ENCODE measurements around the gene PANK2.
"Not testable (repeated sequence)": the region's sequence is repeated elsewhere in the genome, so short reads cannot be mapped to it uniquely, and the experiment has no call there.

The PANK2 gene

DNA sequence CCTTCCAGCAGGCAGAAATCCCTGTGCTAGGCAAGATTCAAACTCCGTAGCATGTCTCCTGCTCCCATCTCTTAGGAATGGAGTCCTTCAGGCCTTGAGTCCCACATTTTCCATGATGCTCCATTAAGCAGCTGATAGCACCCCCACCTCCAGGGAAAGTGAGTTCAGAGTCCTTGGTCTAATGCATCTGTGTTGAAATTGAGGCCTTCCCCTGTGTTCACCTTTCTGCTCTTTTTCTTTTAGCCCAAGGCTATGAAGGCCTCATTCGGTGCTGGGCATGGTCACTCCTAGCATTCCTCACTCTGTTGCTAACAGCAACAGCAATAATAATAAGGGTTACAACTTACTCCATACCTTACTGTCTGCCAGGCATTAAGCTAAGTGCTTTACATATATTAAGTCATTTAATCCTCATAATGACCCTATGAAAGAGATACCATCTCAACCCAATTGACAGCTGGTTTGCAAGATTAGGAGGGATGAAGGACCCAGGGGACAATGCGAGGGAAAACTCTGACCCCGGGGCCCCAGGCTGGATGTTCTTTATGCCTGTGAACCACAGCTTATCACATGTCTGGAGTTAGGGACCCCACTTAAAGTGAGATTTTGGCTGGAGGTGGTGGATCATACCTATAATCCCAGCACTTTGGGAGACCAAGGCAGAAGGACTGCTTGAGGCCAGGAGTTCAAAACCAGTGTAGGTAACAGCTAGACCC lies 17.5 kb upstream of the PANK2 start:
- no peak for DNase-seq (ENCODE audit: low spot score)

DNA sequence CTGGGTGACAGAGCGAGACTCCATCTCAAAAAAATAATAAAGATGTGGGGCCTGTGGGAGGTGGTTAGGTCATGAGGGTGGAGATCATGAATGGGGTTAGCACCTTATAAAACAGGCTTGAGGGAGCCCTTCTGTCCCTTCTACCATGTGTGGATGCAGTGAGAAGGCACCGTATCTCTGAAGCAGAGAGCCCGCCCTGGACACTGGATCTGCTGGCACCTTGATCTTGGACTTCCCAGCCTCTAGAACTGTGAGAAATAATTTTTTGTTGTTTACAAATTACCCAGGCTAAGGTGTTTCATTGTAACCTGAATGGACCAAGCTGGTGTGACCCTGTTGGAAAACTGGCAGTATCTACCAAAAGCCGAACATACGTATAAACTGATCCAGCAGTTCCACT lies 15.7 kb upstream of the PANK2 start:
- no peak for DNase-seq (ENCODE audit: low spot score)

DNA sequence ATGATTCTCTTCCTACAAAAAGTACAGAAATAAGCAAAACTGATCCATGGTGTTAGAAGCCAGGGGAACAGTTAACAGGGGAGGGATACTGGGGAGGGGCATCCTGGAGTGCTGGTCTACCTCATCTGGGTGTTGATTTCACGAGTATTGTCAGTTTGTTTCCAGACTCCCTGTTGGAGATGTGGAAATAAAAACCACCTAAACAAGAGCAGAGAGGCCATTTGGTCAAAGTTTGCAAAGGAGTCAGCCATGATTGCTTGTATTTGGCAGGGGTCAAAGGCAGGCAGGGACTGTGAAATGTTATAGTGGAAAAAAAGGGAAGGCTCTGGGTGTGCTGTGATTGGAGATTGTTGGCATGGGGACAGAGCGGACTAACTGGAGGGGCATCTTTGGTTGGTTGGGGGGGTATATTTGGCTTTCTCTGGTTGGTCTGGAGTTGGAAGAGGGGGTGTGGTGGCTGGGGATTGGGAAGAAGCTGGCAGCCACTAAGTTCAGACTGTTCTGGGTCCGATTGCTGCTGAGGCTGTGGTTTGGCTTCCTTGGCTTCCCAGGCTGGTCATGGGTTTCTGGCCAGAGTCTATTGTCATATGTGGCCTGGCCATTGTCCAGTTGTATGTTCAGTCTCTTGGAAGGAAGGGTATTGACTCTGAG lies 14.9 kb upstream of the PANK2 start:
- no peak for DNase-seq (ENCODE audit: low spot score)

DNA sequence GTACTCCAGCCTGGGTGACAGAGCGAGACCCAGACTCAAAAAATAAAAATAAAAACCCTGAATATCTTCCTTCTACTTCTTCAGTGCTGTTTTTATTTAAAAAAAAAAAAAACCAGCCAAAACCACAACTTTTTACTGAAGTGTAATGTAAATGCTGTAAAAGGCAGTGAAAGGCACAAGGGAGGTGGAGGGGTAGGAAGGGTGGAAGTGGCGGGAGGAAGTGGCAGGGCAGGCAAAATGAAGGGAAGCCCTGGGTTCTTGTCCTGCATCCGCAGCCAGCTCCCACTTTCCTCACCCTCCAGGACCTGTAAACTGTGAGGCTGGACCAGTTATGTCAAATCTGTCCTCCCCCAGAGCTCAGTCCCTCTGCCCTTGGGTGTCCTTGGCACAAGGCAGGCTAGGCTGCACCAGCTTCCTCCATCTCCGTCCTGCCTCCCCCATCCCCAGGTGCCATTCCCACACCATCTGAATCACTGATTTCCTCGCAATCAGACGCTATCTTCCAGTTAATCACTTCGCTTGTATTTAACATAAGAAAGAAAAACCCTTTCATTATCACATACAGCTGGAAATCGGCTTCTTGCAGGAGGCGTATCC lies 13.7 kb upstream of the PANK2 start:
- DNase-seq (ENCODE audit: low spot score), result no peak

DNA sequence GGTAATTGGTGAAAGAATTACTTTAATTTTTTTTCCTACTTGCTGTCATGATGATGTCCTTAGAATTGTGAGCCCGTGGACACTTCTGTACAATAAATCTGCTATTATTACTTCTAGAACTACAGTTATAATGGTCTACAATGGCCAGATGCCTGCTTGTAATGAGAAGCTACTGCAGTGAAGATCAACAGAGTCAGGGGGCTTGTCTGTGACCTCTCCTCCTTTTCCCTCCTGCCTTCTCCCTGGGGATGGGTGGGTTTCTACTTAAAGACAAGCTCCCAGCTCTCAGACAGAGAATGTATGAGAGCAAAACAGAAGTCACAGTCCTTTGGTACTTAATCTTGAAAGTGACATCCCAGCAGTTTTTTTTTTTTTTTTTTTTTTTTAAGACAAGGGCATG lies 13.2 kb upstream of the PANK2 start:
- no peak for DNase-seq (ENCODE audit: low spot score)

DNA sequence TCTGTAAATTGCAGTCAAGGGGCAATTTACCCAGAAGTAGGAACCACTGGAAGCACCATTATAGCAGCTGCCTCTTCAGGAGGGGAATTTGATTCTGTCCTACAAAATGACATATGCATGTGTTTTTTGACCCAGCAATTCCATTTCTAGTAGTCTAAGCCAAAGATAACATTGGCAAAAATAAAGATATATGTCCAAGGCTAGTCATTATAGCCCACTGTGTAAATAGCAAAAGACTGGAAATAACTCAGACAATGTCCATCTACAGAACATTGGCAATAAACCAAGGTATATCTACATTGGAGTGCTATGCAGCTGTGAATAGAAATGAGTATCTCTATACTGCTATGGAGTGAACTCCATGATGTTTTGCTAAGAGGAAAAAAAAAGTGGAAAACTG lies 12.5 kb upstream of the PANK2 start:
- no peak for DNase-seq (ENCODE audit: low spot score)

DNA sequence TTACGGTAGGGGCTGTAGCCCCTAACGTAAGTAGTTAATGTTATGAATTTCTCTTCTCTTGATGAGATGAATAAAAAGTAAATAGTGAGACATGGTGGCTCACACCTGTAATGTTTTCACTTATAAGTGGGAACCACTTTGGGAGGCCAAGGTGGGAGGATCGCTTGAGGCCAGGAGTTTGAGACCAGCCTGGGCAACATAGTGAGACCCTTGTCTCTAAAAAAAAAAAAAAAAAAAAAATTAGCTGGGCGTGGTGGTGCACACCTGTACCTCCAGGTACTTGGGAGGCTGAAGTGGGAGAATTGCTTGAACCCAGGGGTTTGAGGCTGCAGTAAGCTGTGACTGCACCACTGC lies 10.3 kb upstream of the PANK2 start:
- not testable (repeated sequence) for DNase-seq (ENCODE audit: low spot score)

DNA sequence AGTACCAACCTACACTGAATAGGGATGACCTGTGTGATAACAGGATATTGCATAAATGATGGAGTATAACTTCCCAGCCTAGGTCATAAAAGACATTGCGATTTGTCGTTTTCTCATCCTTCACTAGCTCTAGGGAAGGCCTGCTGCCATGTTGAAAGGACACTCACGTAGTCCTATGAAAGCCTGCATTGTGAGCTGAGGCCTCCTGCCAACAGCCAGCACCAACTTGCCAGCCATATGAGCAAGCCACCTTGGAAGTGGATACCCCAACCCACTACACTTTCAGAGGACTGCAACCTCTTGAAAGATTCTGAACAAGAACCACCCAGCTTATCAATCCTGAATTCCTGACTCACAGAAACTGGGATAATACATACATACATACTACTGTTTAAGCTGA lies 3.5 kb upstream of the PANK2 start:
- no peak for DNase-seq (ENCODE audit: low spot score)

DNA sequence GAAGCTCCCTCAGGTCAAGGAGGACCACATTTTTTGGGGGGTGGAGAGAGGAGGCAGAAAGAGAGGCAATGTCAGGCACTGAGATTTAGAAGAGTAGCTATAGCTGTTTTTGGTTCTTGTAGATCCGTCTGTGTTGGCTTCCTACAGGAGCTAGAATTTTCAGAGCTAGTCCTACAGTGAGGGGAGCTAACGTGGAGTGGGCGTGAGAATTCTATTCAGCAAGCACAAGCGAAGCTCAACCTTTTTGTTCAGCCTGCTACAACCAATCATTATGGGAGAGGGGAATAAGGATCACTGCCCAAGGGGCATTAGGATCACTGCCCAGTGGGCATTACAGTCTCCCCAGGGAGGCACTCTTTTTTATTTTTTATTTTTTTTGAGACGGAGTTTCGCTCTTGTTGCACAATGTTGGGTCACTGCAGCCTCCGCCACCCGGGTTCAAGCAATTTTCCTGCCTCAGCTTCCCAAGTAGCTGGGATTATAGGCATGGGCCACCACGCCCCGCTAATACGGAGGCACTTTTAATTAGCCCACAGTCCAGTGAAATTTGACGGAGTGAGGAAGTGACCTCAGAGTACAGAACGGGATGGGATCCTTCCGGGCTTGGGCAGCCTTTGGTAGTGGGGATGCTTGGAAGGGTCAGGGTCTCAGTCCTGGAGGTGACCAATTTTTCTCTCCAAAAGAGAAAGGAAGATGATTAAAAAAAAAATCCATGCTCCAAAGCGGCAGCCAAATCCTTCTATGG lies 1.1 kb upstream of the PANK2 start:
- peak; percentile 58 for DNase-seq (ENCODE audit: low spot score)

DNA sequence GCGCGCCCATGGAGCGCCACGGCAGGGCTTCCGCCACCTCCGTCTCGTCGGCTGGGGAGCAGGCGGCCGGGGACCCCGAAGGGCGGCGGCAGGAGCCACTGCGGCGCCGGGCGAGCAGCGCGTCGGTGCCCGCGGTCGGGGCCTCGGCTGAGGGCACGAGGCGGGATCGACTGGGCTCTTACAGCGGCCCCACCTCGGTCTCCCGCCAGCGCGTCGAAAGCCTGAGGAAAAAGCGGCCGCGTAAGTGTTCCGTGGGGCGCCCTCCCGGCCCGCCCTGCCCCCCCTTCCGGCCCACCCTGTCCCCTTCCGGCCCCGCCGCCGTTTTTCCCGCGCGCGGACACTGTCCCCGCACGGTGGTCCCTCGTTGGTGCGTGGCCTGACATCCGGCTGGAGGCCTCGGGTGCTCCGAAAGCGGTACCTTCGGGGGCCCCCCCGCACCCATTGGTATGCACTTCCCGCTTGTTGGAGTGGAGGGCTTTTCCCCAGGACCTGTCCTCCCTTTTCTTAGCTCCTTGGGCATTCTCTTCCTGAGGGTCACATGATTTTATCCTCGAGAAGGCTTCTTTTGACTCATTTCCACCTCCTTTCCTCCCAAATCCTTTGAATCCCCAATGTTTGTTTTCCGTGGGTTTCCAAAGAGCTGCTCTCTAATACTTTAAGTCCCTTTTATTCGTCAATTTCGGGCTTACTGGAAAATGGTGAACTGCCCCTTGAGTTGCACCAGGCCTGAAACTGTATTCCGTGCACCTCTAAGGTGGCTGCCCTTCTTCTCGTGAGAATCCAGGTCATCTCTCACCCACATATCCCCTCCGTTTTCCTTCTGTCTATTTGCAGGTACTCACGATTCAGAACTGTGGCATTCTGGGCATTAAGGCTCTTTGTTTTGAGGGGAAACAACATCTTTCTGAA lies 556 bp downstream of the PANK2 start:
- DNase-seq (ENCODE audit: low spot score), result no peak

DNA sequence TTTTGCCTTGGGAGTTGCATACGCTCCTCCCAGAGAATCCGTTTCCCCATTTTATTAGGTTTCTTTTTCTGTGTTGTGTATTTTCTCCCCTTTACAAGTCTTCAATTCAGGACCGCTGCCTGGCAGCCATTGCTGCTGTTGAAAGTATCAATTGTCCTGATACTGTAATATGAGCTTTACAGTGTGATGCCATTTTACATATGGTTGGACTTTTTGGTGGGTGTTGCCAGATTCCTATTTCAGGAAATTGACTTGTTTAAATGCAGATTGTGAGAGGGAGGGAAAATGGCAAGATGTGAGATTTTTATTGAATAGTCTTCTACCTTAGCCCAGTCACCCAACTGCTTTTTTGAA lies 1.2 kb downstream of the PANK2 start:
- no peak for DNase-seq (ENCODE audit: low spot score)

DNA sequence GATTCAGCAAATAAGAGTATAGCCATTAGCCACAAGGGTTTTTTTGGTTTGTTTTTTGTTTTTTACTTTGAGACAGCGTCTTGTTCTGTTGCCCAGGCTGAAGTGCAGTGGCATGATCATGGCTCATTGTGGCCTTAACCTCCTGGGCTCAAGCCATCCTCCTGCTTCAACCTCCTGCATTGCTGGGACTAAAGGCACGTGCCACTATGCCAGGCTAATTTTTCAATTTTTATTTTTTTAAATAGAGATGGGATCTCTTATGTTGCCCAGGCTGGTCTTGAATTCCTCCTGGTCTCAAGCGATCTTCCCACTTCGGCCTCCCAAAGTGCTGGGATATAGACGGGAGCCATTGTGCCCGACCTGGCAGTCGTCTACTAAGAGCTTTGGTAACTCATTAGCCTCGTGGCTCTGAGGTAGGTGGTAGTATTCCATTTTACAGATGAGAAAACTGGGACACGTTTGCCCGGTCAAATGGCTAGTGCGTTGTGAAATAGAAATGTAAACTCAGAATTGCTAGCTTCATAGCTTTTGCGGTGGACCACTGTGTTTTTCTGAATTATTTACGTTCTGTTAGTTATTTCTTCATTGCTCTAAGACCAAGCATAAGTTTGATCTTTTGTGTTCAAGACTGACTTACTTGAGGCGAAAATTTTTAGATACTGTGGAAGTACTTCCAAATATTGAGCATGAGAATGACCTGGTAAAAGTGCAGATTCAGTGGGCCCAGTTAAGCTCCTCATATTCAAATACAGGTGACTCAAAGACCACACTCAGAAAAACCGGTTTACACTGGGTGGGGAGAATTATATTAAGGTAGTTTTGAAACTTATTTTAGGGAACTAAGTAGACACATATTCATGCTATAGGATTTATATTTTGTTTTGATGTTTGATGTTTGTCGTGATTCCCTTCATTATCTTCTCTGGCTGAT lies 2.1 kb downstream of the PANK2 start:
- DNase-seq (ENCODE audit: low spot score), result no peak

DNA sequence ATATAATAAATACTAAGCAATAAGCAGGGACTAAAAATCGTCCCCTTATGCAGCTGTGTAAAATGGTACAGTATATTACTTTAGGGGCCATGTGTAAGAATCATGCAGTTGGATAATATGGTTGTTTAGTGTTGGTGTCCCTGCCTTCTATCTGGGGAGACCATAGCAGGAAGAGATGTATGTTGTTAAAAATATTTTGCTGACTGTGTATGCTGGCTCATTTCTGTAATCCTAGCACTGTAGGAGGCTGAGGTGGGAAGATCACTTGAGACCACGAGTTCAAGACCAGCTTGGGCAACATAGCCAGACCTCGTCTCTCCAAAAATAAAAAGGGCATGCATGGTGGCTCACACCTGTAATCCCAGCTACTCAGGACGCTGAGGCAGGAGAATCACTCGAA lies 5.6 kb downstream of the PANK2 start:
- no peak for DNase-seq (ENCODE audit: low spot score)

DNA sequence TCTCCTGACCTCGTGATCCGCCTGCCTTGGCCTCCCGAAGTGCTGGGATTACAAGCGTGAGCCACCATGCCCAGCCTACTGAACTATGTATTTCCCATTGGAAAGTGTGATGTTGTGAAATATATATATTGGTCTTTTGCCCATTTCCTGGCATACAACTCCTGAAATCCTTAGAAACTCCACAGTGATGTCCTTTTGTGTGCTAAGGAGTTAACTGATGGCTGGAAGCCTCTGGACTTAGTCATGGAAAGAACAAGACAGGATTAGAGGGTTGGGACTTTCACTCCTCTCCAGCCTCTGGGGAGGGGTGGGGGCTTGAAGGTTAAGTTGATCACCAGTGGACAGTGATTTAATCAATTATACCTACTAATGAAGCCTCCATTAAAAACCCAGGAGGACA lies 7.1 kb downstream of the PANK2 start:
- no peak for DNase-seq (ENCODE audit: low spot score)

DNA sequence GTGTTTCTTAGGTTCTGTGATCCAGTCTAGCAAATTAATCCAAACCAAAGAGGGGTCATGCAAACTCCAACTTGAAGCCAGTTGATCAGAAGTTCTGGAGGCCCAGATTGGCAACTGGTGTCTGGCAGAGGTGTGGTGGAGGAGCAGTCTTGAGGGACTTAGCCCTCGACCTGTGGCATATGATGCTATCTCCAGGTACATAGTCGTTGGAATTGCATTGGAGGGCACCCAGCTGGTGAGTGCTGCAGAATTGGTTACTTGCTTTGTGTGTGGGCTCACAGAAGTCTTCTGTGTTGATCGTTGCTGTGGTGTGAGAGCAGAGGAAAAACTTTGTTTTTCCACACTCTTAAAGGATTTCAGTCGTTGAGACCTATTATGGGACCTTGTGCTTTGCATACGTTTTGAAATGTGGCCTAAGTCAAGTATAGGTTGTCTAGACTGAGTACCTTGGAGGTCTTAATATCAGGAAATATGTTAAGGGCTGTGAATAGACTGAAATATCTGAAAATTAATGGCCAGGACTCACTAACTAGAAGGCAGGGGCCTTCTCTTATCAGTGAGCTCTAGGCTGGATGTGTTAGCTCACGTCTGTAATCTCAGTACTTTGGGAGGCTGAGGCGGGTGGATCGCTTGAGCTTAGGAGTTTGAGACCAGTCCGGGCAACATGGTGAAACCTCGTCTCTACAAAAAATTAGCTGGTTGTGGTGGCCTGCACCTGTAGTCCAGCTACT lies 7.8 kb downstream of the PANK2 start:
- DNase-seq (ENCODE audit: low spot score), result no peak

DNA sequence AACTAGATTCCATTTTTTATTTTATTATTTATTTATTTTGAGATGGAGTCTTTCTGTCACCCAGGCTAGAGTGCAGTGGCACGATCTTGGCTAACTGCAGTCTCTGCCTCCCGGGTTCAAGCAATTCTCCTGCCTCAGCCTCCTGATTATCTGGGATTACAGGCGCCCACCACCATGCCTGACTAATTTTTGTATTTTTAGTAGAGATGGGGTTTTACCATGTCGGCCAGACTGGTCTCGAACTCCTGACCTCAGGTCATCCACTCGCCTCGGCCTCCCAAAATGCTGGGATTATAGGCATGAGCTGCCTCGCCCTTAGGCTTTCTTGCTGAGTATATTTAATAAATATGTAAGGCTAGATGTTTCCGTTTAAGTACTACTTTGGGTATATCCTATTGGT lies 9.0 kb downstream of the PANK2 start:
- not testable (repeated sequence) for DNase-seq (ENCODE audit: low spot score)

DNA sequence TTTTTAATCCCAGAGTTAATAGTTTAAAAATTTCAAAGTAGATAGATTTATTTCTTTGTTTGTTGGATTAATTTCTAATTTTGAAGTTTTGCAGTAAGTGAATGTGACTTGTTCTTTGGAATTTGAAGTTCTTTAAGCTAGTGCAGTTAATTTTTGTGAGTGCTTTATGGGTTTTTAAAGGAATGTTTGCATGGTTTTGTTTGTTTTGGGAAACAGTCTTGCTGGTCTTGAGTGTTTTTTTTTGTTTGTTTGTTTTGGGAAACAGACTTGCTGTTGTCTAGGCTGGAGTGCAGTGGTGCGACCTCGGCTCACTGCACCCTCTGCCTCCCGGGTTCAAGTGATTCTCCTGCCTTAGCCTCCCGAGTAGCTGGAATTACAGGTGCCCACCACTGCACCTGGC lies 9.5 kb downstream of the PANK2 start:
- DNase-seq (ENCODE audit: low spot score), result no peak

DNA sequence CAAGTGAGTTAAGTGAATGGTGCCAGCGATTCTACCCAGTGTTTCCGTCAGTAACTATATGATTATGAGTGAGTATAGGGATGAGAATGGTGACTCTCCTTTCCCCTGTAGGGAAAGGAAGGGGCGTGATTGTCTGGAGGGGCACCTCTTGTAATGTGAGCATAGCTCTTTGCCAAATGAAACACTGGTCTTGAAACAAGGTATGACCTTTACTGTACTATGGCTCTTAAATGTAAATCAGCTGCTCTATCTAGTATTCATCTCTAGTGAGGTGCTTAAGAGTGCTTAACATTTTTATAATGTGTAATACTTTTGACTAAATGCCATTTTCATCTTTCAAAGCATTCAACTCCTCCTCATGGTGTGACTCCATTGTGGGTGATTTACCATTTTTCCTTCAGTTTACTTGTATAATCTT lies 11.0 kb downstream of the PANK2 start:
- no peak for DNase-seq (ENCODE audit: low spot score)

DNA sequence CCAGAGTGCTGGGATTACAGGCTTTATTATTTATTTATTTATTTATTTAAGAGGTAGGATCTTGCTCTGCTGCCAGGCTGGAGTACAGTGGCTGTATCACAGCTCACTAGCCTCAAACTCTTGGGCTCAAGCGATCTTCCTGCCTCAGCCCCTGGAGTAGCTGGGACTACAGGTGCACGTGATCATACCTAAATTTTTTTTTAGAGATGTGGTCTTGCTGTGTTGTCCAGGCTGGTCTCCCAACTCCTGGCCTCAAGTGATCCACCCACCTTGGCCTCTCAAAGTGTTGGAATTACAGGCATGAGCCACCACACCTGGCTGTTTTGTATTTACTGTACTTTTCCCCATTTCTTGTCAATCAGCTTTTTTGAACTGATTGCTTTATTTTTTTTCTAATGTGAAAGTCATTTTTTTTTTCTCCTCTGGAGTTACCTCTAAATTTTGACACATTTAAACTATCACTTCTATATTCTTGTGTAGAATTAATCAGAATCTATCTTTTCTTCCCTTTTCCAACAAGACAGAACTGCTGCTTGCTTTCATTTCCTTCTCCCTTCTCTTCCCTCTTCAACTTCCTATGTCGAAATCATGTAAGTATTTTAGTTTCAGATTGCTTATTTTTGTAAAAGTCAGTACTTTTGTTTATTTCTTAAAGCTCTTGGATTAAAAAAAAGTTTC lies 12.0 kb downstream of the PANK2 start:
- no peak for DNase-seq (ENCODE audit: low spot score)
